Myocyte (in vitro differentiated cells): ENCODE results near the gene GRHL1. TPM values are rescaled to one million over a fixed set of nuclear protein-coding genes. Genes with fewer than 3 reads are reported as not detected.

Source experiments
- DNase-seq: peaks from one replicate; pipeline ENCODE4 v3.0.0-alpha.2; 2012; ENCODE audit warnings: low read depth
- total RNA-seq: library from RNA; depleted of rRNA; stranded (reverse); fragments of >200 nt; gene quantifications from 2 replicates; pipeline ENCODE4 v1.2.3, GENCODE V29; 2014

Gene GRHL1
- total RNA-seq, 1 donor from 2014 or later = 1.4 TPM

- DNase-seq = no peak
These were observed 41.1 kb downstream of the GRHL1 start for GRCh38 chr2:9992427-9993187.

- DNase-seq = peak; percentile 74
These were observed 42.1 kb downstream of the GRHL1 start for GRCh38 chr2:9993488-9994165.

GRCh38 chr2:9994462-9994861, 43.0 kb downstream of the GRHL1 start:
- no peak for DNase-seq

- DNase-seq = no peak
These were observed 43.6 kb downstream of the GRHL1 start for GRCh38 chr2:9995059-9995458.

- no peak for DNase-seq
These were observed 44.8 kb downstream of the GRHL1 start for GRCh38 chr2:9996321-9996720.

GRCh38 chr2:9997936-9998335, 46.4 kb downstream of the GRHL1 start:
- no peak for DNase-seq

GRCh38 chr2:9998916-9999654, 47.6 kb downstream of the GRHL1 start:
- DNase-seq = no peak

GRCh38 chr2:9999693-10000092, 48.2 kb downstream of the GRHL1 start:
- DNase-seq = no peak

GRCh38 chr2:10000541-10000940, 49.0 kb downstream of the GRHL1 start:
- no peak for DNase-seq

GRCh38 chr2:10001586-10001985, 50.1 kb downstream of the GRHL1 start:
- no peak for DNase-seq

GRCh38 chr2:10002109-10002508, 50.6 kb downstream of the GRHL1 start:
- DNase-seq = no peak

- no peak for DNase-seq
These were observed 51.2 kb downstream of the GRHL1 start for GRCh38 chr2:10002681-10003080.

GRCh38 chr2:10003206-10004125, 52.0 kb downstream of the GRHL1 start:
- DNase-seq = no peak

- no peak for DNase-seq
These were observed 52.9 kb downstream of the GRHL1 start for GRCh38 chr2:10004401-10004800.

GRCh38 chr2:10004836-10005235, 53.3 kb downstream of the GRHL1 start:
- no peak for DNase-seq

- no peak for DNase-seq
These were observed 54.2 kb downstream of the GRHL1 start for GRCh38 chr2:10005461-10006235.

- no peak for DNase-seq
These were observed 55.0 kb downstream of the GRHL1 start for GRCh38 chr2:10006236-10007161.

GRCh38 chr2:10007435-10007834, 55.9 kb downstream of the GRHL1 start:
- DNase-seq = no peak
